ENCODE data around the gene CTSV.
"Not testable (repeated sequence)": the region's sequence is repeated elsewhere in the genome, so short reads cannot be mapped to it uniquely, and the experiment has no call there.

CTSV gene

GRCh38 chr9:97038611-97039513, at the start of gene CTSV:
CTSV (minus strand) TSS chr9:97039142; CDS start chr9:97038043, 1,099 bp downstream.
- DNase-seq (ENCODE audit: low read depth in 2 of 2), result peak; percentile 20 to 67

DNA sequence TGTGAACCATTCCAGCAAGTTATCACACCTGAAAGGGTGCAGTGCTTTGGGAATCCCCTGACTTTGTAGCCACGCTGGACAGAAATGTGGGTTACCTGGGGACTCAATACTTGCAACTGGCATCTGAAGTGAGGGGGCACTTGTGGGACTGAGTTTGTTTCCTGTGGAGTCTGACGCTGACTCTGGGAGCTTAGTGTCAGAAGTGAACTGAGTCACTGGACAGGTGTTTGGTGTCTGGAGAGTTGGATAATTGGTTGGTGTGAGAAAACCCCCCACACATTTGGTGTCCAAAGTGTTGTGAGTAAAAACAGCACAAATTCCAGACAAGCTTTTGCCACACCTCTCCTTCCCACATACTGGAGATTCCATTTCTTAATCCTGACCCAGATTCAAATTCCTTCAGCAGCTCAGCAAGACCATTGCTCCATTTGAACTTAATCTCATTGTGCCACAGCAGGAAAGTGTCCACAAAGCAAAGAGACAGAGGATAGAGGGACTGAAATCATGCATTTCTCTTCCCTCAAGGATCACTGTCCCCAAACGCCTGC, 48.8 kb upstream of the CTSV start:
- DNase-seq (ENCODE audit: low read depth in 2 of 2), result not testable (repeated sequence)

GRCh38 chr9:97084562-97084991, 45.6 kb upstream of the CTSV start:
- DNase-seq (ENCODE audit: low read depth in 2 of 2), result not testable (repeated sequence)

DNA sequence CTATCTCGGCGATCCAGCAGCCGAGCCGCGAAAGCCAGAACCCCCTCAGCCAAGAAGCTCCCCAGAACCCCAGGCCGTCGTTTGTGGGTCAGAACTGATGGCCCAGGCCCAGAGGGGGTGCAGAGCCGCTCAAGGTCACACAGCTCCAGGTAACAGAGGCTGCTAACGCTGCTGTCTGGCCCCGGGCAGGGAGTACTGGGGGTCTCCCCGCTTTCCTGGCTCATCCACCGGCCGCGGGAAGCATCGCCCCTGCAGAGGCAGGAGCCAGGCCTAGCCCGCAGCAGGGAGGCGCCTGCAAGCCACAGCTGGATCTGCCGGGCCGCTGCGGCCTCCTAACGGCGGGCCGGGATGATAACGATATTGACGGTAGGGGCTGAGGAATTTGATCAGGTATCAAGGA, 39.4 kb upstream of the CTSV start:
- DNase-seq (ENCODE audit: low read depth in 2 of 2), result no peak

DNA sequence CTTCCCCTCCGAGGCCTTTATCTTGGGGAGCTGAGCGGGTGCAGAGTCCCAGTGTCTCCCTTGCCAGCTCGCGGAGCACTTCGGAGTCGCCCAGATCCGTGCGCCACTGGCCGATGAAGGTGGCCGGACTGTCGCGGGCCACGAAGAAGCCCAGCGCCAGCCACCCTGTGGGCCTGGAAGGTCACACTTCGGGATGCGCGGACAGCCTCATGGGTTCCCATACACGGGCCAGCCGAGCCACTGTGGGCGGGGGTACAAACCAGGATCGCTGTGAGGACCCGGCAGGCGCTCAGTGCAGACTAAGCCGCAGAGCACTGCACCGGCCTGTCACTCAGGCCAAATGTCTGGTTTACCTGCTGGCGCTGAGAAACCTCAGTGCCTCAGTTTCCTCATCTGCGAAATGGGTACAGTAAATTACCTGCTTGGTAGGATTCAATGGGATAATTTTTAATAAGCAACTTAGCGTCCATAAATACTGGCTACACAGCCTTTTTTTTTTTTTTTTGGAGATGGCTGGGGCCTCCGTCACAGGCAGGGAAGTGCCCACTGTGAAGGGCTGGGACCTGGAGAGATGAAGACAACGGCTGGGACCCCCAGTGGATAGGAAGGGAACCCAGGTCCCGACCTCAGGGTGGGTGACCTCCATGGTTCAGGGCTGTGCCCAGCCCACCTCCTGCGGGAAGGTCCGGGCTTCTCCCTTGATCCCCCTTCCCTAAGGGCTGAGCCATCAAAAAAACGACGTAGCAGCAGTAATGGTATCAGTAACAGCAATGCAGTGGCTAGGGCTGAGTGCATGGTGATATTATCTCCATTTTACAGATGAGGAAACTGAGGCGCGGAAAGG, 38.7 kb upstream of the CTSV start:
- DNase-seq (ENCODE audit: low read depth in 2 of 2), result no peak

- DNase-seq (ENCODE audit: low read depth in 2 of 2), result not testable (repeated sequence)
These were observed 37.9 kb upstream of the CTSV start for GRCh38 chr9:97076731-97077451.

GRCh38 chr9:97076238-97076637, 37.3 kb upstream of the CTSV start:
- DNase-seq (ENCODE audit: low read depth in 2 of 2), result no peak

- no peak for DNase-seq (ENCODE audit: low read depth in 2 of 2)
These were observed 36.5 kb upstream of the CTSV start for GRCh38 chr9:97075289-97075985.

DNA sequence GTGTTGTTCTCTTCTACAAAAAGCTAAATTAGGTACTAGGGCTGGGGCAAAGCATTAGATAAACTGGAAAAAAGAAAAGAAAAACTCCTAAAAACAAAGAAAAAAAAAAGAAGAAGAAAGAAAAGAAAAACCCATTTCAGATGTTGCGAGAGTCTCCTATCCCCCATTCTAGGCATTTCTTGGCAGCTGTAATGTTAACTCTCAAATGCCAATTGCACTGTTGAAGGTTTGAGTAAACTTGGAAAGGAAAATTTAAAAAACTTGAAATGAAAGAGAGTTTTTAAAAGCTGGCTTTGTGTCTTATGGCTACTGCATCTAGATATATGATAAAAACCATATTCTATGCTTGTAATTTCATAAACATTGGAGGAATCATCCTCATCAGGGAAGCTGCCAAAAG, 34.6 kb upstream of the CTSV start:
- no peak for DNase-seq (ENCODE audit: low read depth in 2 of 2)

GRCh38 chr9:97072285-97072776, 33.4 kb upstream of the CTSV start:
- no peak for DNase-seq (ENCODE audit: low read depth in 2 of 2)

GRCh38 chr9:97070325-97070724, 31.4 kb upstream of the CTSV start:
- not testable (repeated sequence) for DNase-seq (ENCODE audit: low read depth in 2 of 2)

- no peak for DNase-seq (ENCODE audit: low read depth in 2 of 2)
These were observed 28.5 kb upstream of the CTSV start for GRCh38 chr9:97067490-97067889.

GRCh38 chr9:97064176-97064575, 25.2 kb upstream of the CTSV start:
- DNase-seq (ENCODE audit: low read depth in 2 of 2), result no peak

DNA sequence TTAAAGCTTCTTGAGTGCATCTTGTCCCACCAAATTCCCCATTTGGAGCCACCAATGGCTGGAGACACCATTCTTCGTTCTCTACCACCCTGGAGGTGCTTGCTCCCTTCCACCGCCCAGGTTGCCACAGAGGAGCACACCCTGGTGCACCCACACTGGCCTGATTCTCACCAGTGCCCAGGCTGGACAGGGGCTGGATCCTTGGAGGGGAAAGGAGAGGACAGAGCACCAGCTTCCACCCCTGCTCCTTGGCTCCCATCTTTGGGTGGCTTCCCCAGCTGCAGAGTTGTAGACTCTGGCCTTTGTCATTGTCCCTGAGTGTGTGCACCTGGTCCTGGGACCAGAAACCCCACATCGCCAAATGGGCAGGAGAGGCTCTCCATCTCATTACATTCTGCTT, 21.9 kb upstream of the CTSV start:
- no peak for DNase-seq (ENCODE audit: low read depth in 2 of 2)

DNA sequence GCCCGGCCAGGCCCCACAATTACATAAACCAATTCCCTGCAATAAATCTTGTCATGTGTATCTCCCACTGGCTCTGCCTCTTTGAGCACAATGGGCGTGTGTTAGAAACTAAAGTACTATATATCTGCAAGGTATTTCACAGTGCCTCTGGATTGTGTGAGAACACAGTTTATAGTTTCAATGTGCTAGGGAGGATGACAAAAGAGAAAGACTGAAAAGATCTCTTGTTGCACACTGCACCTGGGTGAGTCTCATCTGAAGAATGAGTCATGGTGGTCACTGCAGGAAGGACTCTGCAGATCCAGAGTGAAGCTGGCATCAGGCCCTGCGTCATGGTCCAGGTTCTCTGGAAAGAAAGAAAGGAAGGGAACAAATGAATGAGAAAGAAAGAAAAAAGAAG, 20.7 kb upstream of the CTSV start:
- no peak for DNase-seq (ENCODE audit: low read depth in 2 of 2)

DNA sequence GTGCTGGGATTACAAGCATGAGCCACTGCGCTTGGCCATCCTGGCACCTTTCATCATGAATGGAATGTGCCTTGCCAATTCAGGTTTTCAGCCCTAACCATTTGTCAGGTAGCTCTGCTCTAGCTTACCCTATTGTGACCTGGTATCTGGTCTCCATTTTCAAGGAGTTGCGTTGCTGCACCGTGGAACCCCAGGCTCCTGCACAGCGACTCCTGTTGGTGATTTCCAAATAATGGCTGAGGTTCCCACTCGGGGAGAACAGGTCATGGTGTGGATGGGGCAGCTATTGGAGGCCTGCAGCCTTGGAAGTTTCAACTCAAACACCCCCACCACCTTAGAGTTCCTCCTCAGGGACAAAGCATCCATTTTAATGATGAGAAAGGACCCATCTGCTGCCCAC, 18.7 kb upstream of the CTSV start:
- no peak for DNase-seq (ENCODE audit: low read depth in 2 of 2)

GRCh38 chr9:97055891-97056290, 16.9 kb upstream of the CTSV start:
- not testable (repeated sequence) for DNase-seq (ENCODE audit: low read depth in 2 of 2)

- no peak for DNase-seq (ENCODE audit: low read depth in 2 of 2)
These were observed 14.8 kb upstream of the CTSV start for GRCh38 chr9:97053717-97054116.

- DNase-seq (ENCODE audit: low read depth in 2 of 2), result no peak
These were observed 13.8 kb upstream of the CTSV start for GRCh38 chr9:97052735-97053134.

GRCh38 chr9:97046228-97046627, 7.3 kb upstream of the CTSV start:
- DNase-seq (ENCODE audit: low read depth in 2 of 2), result no peak

DNA sequence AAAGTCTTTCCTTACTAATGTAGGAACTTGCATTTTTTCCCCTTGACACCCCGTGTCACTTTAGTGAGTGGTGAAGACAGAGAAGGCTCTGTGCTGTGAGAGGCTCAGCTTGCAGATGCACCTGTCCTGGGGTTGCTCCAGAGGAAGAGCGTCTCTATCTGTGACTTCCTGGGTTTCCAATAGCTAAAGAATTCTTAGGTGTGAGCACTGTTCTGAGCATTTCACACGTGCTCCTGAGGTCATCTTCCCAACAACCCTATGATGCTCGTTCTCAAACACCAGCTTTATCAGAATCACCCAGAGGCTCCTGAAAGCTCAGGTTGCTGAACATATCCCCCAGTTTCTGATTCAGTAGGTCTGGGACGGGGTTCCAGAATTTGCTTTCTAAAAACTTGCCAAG, 6.4 kb upstream of the CTSV start:
- no peak for DNase-seq (ENCODE audit: low read depth in 2 of 2)

Measured in stimulated activated CD4-positive, alpha-beta T cell treated with anti-CD3 and anti-CD28 coated beads, Interleukin-1b, Interleukin-23, amount 100 ng/mL, for 1 hour (primary cell).